NT2/D1 (cell line): ENCODE data around the gene TMEM134.
"Not testable (repeated sequence)": the region's sequence is repeated elsewhere in the genome, so short reads cannot be mapped to it uniquely, and the experiment has no call there.

Source experiments
- DNase-seq: peaks from one replicate; pipeline ENCODE4 v3.0.0-alpha.2; 2011; ENCODE audit warnings: low read depth, low spot score
- H3K27me3 ChIP-seq: 2 replicates; pipeline ENCODE4 v1.6.0; 2011; ENCODE audit warnings: mild to moderate bottlenecking; ENCODE audit not compliant: insufficient read length, insufficient read depth
- H3K36me3 ChIP-seq: 2 replicates; pipeline ENCODE4 v1.6.1; 2011; ENCODE audit warnings: mild to moderate bottlenecking, low read length, mixed read lengths; ENCODE audit not compliant: insufficient read depth, insufficient read length
- H3K4me1 ChIP-seq: 2 replicates; pipeline ENCODE4 v1.5.1; 2011; ENCODE audit not compliant: insufficient read depth, insufficient read length
- H3K4me3 ChIP-seq: 2 replicates; pipeline ENCODE4 v1.5.1; 2011; ENCODE audit warnings: low read depth; ENCODE audit not compliant: insufficient read length
- H3K9ac ChIP-seq: 2 replicates; pipeline ENCODE4 v1.6.0; 2011; ENCODE audit warnings: low read depth; ENCODE audit not compliant: insufficient read length
- H3K9me3 ChIP-seq: 2 replicates; pipeline ENCODE4 v1.5.1; 2011; ENCODE audit warnings: mild to moderate bottlenecking, low read length; ENCODE audit not compliant: insufficient read depth
- SUZ12 ChIP-seq: IDR thresholded peaks from 2 replicates; pipeline ENCODE4 v1.6.1; 2011; ENCODE audit not compliant: insufficient read length, insufficient read depth; ENCODE audit errors: extremely low read depth
- YY1 ChIP-seq: IDR thresholded peaks from 2 replicates; pipeline ENCODE4 v1.6.1; 2011; ENCODE audit not compliant: insufficient read length, insufficient read depth
- ZNF274 ChIP-seq: IDR thresholded peaks from 2 replicates; pipeline ENCODE4 v1.6.1; 2011; ENCODE audit warnings: mild to moderate bottlenecking, low read depth, low read length

TMEM134 gene

GRCh38 chr11:67468759-67469507, at the start of gene TMEM134:
Gene TMEM134 (minus strand): TSS chr11:67469251. CDS start chr11:67469192, 59 bp downstream.
- Histone ChIP-seq H3K27me3 (no peaks in the 10 kb centered on the region), H3K4me3 (peak within 1 kb of the TSS; percentile 84), H3K4me1 (peaks cover 26% of the 10 kb centered on the region), H3K9ac (peak within 1 kb of the TSS; percentile 97), H3K9me3 (no peaks in the 10 kb centered on the region), H3K36me3 (no peaks in the 10 kb centered on the region)
- peak; percentile 95 for DNase-seq
- TF ChIP-seq ZNF274: no peak
- TF ChIP-seq YY1: peak; percentile 48

DNA sequence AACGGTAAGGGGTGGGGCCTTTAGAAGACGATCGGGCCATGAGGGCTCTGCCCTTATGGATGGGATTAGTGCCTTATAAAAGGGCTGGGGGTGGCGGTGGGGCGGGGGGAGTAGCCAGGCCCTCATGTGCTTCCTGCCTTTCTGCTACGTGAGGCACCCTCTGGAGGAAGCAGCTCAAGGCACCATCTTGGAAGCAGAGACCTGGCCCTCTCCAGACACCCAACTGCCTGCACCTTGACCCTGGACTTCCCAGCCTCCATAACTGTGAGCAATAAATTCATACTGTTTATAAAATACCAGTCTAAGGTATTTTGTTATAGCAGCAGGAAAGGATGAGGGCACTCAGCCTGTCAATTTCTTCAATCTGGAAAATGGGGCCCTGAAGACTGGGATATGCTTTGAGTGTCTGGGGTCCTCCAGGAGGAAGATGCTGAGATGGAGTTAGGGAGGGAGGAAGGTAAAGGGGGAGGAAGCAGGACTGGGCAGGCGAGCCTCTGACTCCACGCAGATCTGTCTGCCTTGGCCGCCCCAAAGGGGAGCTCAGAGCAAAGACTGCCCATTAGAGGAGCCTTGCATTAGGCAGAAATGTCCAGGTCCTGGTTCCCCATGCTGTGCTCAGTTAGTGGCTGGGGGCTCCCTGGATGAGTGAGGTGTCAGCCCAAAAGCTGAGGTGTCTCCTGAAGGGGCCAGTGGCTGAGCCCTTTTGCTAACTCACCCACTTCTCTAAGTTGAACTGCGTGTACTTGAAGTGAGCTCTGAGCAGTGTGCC, 48.9 kb upstream of the TMEM134 start:
- Histone ChIP-seq H3K27me3 (peaks cover 8% of the 10 kb centered on the region), H3K4me3 (no peak overlapping the region), H3K4me1 (peaks cover 3% of the 10 kb centered on the region), H3K36me3 (no peaks in the 10 kb centered on the region), H3K9ac (no peak overlapping the region), H3K9me3 (no peaks in the 10 kb centered on the region)
- no peak for DNase-seq
- no peak for TF ChIP-seq YY1
- no peak for TF ChIP-seq SUZ12
- no peak for TF ChIP-seq ZNF274

DNA sequence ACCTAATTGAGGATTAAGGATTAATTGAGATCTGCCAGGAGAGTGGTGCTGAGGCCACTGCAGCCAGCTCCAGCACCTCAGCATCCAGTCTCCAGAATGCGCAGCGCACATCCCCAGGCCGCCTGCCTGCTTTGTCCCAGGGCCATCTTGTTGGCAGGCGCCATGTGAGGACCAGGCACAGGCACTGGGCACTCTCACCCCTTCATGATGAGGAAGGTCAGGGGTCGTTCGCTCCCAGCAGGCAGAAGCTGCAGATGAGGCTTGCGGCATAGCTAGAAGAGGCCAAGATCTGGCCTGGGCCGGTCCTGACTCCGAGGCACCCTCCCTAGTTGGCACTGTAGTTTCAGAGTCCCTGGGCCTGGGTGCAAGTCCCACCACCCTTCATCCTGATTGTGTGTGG, 47.8 kb upstream of the TMEM134 start:
- no peak overlapping the region for H3K9ac ChIP-seq
- H3K4me3 ChIP-seq: no peak overlapping the region
- H3K4me1 ChIP-seq: peaks cover 3% of the 10 kb centered on the region
- DNase-seq: no peak
- TF ChIP-seq SUZ12 (no peak), YY1 (no peak), ZNF274 (no peak)
- H3K27me3 ChIP-seq: peaks cover 8% of the 10 kb centered on the region
- H3K36me3 ChIP-seq: no peaks in the 10 kb centered on the region
- H3K9me3 ChIP-seq: no peaks in the 10 kb centered on the region

GRCh38 chr11:67514116-67514515, 45.1 kb upstream of the TMEM134 start:
- H3K4me1 ChIP-seq: no peaks in the 10 kb centered on the region
- no peak for TF ChIP-seq YY1
- no peak for TF ChIP-seq ZNF274
- no peak for TF ChIP-seq SUZ12
- no peaks in the 10 kb centered on the region for H3K36me3 ChIP-seq
- H3K4me3 ChIP-seq: no peak overlapping the region
- no peak overlapping the region for H3K9ac ChIP-seq
- H3K27me3 ChIP-seq: peaks cover 4% of the 10 kb centered on the region
- H3K9me3 ChIP-seq: no peaks in the 10 kb centered on the region
- no peak for DNase-seq

DNA sequence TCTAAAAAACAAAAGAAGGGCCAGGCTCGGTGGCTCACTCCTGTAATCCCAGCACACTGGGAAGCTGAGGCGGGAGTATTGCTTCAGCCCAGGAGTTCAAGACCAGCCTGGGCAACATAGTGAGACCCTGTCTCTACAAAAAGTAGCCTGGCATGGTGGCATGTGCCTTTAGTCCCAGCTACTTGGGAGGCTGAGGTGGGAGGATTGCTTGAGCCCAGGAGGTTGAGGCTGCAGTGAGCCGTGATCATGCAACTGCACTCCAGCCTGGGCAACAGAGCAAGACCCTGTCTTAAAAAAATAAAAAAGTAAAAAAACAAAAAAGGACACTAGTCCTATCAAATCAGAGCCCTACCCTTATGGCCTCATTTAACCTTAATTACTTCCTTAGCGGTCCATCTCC, 42.5 kb upstream of the TMEM134 start:
- not testable (repeated sequence) for H3K4me1 ChIP-seq, H3K27me3 ChIP-seq, H3K4me3 ChIP-seq, H3K9me3 ChIP-seq, H3K36me3 ChIP-seq, H3K9ac ChIP-seq, DNase-seq

DNA sequence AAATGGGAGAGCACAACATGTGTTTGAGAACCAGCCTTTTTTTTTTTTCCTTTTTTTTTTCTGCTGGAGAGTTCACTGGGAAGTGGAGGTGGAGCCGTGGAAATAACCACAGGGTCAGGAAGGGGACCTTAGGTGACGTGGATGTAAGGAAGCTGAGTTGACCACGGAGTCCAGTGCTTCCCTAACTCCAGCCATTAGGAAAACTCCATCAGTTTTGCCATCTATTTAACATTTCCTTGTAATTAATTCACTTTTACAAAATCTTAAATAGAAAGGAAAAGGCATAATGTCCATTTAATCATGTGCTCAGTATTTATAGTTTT, 40.9 kb upstream of the TMEM134 start:
- Histone ChIP-seq H3K4me3 (no peak overlapping the region), H3K9me3 (no peaks in the 10 kb centered on the region), H3K36me3 (peaks cover 12% of the 10 kb centered on the region), H3K9ac (no peak overlapping the region), H3K4me1 (peaks cover 19% of the 10 kb centered on the region), H3K27me3 (peaks cover 4% of the 10 kb centered on the region)
- DNase-seq: no peak
- TF ChIP-seq YY1 (no peak), SUZ12 (no peak), ZNF274 (no peak)

- H3K4me1 ChIP-seq: peaks cover 19% of the 10 kb centered on the region
- H3K27me3 ChIP-seq: peaks cover 10% of the 10 kb centered on the region
- H3K9ac ChIP-seq: peak overlapping the region; percentile 86
- H3K4me3 ChIP-seq: peak overlapping the region; percentile 97
- H3K36me3 ChIP-seq: peaks cover 12% of the 10 kb centered on the region
- peak; percentile 97 for DNase-seq
- H3K9me3 ChIP-seq: no peaks in the 10 kb centered on the region
- TF ChIP-seq SUZ12: no peak
- peak; percentile 44 for TF ChIP-seq YY1
Measured at GRCh38 chr11:67508486-67509121, 39.6 kb upstream of the TMEM134 start.
